HUDEP-2 (cell line): ENCODE results near the gene DCLRE1A.
A peak's percentile ranks its signal among the peaks of the same experiment; 100 is the strongest.

ENCODE experiments used
- DNase-seq, 76 experiments: peaks; one replicate each; lab custom pipeline; 2025; ENCODE audit not compliant: unreplicated experiment in 76 of 76; lab: John Stamatoyannopoulos, UW

Gene DCLRE1A

DNA sequence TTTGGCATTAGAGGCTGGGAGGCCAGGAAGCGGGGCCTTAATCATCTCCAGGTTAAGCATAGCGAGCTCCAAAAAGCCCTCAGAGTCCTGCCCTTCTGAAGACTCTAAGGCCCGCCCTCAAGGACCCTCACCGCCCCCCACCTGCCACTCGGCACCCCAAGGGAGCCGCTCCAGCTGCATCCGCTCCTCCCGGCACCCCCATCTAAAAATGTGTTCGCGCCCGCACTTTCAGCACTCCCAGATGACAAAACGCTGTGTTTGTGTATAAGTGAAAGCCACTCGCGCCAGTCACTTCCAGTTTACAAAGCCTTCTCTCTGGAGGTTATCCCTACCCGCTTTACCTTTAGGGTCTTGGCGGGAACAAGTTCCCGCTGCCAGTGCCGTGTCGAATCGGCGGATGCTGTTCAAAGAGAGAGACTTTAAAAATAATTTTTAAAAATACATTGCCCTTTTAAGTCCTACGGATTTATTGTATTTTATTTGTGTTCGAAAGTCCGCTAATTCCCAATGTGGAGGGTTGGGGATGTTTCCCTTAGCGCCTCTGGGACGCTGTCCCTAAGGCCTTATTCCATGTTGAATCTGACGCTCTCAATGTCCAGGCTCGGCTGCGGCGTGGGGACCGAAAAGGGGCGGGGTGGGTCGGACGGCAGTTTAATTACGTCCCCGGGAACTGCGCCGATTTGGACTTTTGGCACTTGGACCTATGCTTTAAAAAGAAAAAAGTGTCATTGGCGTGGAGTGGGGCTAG is at the start of gene DCLRE1A, which contains the start of gene NHLRC2:
Gene DCLRE1A (minus strand): TSS at position 70 of the 748 bp plus-strand sequence. CDS start 900 bp downstream, outside the sequence.
Gene NHLRC2 (plus strand): TSS at position 649 of the 748 bp plus-strand sequence. CDS start 212 bp downstream, outside the sequence.
- peak in 72 of 76 experiments; percentile 5 to 87 (median 62) for DNase-seq

DNA sequence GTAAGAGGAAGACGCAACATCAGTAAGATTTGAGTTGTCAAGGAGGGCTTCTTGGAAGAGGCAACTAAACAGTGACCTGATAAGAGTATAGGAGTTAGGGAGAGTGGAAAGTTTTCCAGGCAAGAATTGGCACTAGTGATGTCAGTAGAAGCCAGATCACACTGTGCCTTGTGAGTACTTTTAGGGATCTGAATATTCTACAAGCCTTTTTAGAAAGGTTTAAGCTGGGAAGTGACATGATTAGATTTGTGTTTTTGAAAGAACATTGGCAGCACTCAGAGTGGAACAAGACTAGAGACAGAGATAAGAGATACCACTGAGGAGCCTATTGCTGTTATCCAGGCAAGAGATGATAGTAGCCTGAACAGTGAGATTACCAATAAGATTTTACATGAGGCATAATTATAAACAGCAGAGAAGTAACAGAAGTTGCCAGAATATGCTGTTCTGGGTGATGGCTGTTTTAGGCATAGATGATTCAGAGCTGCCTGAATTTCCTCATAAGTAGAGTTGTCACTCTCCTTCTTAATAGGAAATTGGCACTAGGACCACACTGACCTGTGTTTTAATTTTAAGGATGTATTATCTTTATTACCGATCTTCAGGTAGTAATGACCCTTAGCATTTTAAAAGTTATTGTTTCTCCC is 46.2 kb upstream of the DCLRE1A start:
- DNase-seq, result peak in 7 of 76 experiments; percentile 2 to 41 (median 6)

DNA sequence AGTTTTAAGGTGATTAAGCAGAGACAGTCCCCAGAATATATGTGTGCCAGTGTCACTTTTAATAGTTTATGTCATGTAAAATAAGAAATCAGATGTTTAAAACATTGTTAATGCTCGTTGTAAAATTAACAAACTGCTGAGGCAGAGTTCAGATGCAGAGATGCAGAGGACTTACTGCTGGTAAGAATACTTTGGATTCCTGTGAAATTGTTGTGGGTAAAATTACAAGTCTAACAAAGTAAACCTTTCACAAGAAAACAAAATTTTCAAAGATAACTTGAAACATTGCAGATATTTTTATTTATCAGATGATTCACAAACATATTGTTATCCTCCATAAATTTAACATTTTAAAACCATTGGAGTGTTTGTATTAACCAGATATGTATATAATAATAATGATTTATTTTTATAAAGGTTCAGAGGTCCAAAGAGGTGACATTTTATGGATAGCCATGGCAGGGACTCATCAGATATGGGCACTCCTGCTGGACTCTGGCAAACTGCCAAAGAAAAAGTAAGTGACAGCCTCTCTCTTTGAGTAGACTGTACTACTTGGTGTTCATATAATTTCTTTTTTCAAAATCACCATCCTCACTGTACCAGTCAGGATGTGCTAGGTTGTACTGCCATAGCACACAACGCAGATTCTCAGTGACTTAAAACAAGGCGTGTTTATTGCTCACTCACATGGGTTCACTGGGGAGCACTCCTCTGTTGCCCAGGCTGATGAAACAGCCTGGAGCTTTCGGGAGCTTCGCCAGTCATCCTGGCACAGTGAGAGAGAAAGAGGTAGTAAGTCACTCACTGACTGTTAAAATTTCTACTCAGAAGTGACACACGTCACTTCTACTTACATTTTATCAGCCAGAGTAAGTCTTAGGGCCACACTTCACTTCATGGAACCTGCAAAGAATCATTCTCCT is 44.1 kb upstream of the DCLRE1A start:
- peak in 3 of 76 experiments; percentile 3 to 28 (median 12) for DNase-seq

DNA sequence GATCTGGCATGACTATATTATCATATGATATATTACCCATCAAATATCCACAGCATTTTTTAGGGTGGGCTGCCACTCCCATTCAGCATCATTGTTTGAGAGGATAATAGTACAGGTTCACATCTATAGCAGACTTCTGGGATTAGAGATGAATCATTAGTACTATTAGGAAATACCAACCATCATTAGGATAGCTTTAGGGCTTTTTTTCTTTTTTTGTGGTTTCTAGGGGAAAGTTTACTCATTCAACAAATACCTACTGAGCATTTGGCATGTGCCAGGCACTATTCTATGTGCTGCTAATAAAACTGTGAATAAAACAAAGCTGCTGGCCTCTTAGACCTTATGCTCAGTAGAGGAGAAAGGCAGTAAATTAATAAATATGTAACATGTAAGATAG is 41.1 kb upstream of the DCLRE1A start:
- no peak for DNase-seq

DNA sequence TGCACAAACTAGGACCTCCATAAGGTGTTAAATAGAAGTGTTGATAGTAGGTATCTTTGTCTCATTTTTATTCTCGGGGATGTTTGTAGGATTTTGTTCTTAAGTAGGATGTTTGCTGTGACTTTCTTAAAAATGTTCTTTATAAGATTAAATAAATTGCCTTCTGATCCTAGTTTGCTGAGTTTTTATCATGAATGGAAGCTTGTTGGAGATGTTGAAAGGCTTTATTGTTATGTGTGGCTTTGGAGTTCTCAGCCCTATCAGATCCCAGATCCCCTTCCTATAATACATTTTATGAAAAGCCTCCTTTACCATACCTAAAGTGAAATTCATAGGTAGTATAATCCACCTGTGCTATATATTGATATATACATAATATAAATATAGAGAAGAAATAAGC is 40.7 kb upstream of the DCLRE1A start:
- no peak for DNase-seq

DNA sequence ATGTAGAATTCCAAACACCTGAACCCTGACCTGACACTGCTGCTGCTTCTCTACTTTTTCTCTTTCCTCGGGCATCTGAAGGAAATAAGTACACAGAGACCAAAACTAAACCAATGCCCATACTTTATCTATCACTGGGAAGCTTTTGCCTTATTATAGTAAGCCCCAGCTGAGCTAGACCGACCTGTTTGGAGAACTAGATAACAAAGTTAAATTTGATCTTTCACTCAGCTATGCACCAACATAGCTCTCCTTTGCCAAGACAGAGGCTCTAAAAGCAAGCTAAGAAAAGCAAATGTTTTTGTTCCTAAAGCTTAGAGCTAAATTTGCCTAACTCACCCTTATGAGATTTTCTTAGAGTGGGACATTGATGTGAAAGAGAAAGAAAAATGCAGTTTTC is 39.7 kb upstream of the DCLRE1A start:
- no peak for DNase-seq

DNA sequence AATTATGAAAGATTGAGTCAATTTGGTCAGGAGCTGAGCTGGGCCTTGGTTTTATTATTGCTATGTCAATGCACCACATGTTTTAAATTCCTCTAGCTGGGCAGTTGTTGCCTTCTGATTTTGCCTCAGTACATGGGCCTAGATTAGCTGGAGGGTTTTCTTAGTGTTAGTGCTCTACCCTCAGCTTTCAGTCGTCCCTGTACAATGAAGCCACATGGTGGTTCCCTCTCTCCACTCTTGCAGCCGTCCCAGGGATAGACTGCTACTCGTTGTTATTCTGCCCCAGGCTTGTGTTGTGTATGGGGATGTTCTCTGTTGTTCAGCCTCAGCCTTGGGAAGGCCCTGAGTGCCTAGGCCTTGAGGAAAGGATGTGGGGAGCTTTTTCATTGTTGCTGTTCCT is 37.6 kb upstream of the DCLRE1A start:
- DNase-seq, result no peak

DNA sequence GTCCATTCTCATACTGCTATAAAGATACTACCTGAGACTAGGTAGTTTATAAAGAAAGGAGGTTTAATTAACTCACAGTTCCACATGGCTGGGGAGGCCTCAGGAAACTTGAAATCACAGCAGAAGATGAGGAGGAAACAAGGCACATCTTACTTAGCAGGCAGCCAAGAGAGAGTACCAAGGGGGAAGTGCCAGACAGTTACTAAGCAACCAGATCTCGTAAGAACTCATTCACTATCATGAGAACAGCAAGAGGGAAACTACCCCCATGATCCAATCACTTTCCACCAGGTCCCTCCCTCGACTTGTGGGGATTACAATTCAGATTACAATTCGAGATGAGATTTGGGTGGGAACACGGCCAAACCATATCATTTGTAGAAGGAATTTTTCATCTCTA is 36.9 kb upstream of the DCLRE1A start:
- peak in 1 of 76 experiments; percentile 5 for DNase-seq

DNA sequence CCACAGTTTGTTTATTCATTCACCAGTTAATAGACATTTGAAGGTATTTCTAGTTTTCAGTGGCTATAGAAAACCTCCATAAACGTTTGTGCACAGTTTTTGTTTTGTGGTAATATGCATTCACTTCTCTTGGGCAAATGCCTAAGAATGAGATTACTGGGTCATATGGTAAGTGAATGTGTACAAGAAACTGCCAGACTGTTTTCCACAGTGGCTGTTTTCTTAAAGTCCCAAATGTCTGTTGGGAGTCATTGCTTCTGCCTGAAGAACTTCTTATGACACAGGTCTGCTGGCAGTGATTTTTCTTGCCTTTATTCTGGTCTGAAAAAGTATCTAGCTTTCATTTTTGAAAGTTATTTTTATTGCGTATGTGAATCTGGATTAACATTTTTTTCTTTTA is 36.0 kb upstream of the DCLRE1A start:
- no peak for DNase-seq

DNA sequence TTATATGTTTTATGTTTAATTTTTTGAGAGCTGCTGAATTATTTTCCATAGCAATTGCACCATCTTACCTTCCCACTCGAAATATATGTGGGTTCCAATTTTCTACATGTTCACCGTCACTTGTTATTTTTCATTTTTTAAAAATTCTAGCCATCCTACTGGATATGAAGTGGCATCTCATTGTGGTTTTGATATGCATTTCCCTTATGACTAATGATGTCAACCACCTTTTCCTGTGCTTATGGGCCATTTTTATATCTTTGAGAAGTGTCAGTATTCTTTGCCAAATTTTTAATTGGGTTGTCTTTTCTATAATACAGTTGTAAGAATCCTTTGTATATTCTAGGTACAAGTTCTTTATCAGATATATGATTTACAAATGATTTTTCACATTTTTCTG is 28.4 kb upstream of the DCLRE1A start:
- no peak for DNase-seq

DNA sequence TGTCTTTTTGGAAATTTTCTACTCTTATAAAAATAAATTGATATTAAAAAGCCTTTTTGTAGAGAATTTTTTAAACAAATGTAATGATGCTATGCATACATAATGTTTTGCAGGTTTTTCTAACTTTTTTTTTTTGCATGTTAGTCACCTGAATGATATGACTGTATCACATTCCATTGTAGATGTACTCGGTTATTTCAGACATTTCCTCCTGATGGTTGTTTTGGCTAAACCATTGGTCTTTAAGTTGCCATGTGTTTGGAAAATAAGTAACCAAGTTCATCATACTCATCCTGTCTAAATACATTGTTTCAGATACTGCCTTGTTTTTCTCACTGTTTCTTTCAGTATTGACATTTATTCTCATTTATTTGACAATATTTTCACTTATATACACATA is 26.4 kb upstream of the DCLRE1A start:
- no peak for DNase-seq

DNA sequence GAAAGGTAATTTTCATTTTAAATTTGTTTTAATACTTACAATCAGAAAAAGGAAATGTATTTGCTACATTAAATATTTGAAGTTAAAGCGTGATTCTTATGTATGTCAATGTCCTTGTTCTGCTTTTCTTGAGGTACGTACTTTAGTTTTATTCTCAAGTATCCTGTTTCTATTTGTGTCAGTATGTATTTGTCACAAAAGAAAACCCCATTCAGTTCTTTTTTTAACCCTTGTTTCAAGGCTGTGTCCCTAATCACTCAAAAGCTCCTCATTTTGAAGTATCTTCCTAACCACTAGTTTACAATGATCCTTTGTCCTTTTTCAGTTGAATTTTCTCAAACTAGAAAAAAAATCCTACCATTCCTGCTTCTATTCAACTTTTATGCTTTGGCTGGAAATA is 25.8 kb upstream of the DCLRE1A start:
- no peak for DNase-seq

DNA sequence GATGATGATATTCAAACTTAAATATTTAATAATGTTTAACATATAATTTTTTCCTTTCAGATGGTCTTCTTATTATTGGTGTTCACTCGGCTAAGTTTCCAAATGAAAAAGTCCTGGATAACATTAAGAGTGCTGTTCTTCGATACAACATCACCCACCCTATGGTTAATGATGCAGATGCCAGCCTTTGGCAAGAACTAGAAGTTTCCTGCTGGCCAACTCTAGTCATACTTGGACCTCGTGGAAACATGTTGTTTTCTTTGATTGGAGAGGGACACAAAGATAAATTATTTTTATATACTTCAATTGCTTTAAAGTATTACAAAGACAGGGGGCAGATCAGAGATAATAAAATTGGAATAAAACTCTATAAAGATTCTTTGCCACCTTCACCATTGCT is 22.6 kb upstream of the DCLRE1A start:
- no peak for DNase-seq

DNA sequence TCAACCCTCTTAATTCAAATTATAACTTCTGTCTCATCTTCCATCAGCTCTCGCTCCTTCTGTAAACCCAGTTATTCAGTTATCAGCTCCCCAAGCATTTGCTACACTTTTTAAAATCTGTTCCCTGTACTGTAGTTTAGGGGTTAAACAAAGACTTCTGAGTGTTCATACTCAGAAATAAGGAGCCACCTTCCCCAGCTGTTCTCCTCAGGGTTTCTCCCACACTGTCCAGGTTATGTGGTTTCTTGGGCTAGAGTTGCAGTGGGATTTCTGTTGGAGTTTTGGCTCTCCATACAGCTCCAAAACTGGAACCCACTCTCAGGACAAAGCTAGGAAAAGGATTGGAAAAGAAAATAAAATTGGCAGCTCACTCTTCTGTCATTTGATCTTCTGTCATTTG is 21.3 kb upstream of the DCLRE1A start:
- no peak for DNase-seq

DNA sequence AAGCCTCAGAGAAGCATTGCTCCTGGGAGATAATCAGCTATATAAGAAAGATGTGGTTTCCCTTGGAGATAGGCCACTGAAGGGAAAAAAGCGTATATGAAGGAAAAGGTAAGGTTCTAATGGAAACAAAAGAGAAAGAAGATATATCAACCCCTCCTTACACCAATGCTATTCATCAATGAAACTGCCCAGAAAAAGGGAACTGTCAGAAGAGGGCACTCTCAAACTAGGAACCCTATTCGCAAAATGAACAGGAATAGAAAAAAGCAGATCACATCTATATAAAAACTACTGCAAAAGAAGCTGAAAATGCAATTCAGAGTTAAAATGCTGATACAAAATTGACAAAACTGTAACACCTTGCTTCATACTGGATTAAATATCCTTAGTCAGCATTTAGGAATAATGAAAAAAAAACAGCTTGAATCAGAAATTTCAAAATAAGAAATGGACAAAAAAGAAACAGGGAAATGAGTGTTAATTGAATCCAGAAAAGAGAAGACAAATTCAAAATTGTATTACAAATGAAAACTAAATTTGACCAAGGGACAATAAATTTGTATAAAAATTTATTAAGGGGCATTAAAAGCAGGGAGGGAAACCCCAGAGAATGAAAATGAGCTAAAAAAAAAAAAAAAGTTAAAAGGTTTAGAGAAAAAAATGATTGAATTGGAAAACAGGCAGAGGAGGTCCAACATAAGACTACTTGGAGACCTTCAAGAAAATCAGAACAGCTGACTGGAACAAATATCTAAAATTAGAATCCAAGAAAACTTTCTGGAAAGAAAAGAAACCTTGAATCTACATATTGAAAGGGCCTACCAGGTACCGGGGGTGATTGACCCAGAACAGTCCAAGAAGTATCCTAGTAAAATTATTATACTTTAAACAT is 18.5 kb upstream of the DCLRE1A start:
- DNase-seq, result peak in 1 of 76 experiments; percentile 5

DNA sequence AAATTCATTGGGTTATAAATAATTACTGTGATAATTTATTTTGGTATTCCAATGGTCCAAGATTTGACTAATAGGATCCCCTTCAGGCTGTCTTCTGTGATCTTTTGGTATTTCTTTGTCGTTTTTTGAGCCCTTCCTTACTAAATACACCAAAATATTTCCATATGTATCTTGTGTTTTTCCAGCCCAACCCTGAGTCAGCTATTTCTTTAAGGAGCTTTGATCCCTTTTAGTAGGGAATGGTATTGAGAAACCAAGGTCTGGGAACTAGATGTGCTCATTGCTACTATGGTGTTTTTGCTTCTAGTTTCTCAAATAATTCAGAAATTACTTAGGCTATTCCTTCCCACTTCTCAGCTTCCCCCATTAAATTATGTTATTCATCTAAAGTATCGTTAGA is 15.9 kb upstream of the DCLRE1A start:
- no peak for DNase-seq

DNA sequence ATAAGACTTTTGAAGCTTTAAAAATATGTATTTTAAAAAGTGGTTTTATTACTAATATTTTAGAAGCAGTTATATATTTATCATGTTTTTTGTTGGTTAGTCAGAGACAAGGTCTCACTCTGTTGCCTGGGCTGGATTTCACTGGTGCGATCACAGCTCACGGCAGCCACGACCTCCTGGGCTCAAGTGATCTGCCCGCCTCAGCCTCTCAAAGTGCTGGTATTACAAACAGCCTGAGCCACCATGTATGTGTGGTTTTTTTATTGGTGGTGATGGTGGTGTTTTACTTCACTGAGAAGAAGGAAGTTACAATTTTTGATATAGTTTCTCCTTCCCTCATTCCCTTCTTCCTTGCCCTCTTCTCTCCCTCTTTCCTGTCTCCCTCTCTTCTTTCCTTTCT is 14.0 kb upstream of the DCLRE1A start:
- DNase-seq, result no peak

DNA sequence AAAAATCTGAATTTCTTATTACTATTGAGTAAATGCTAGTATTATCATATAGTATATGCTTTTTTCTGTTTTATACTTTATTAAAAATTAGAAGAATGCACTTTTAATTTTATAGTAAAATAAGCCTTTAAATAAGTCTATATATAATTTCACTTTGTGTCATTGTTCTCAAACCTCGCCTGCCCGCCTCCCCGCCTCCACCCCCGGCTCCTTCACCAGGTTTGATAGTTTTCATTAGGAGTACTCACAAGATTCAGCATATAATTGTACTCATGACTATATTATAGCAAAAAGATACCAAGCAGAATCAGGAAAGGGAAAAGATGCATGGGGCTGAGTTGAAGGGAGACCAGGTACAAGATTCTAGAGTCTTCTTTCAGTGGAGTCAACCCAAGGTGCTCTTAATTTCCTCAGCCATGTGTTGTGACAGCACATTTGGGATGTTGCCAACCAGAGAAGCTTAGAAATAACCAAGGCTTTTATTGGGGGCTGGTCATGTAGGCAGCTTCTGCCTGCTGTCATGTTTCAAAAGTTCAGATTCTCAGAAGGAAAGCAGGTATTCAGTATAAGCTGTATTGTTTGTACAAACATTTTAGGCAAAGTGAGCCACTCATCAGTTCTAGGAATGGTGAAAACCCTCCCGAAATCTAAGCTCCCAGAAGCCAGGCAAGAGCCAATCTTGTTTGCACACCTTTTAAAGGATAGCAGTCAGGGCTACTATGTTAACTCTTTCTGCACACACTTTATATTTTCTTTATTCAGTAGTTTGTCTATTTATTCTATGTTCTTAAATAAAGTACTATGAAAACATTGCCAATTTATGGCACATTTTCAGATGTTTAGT is 12.9 kb upstream of the DCLRE1A start:
- DNase-seq, result peak in 7 of 76 experiments; percentile 5 to 29 (median 13)

DNA sequence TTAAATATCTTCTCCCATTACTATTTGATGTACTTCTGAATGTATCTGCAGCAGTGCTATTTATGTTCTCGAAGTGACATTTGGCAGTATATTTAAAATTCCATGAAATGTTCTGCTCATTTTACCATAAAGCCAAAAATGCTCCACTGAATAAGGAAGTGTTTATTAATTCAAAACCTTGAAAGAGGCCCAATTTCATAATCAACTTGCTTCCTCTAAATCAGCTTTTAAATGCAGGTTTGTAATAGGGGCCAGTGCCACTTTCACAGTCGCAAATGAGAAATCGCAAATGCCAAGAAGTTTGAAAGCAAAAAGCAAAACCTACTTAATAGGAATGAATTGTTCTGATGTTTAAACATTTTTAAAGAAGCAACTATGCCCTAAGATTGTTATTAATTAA is 12.0 kb upstream of the DCLRE1A start:
- no peak for DNase-seq
